Activated CD8-positive, alpha-beta T cell treated with anti-CD3 and anti-CD28 coated beads for 36 hours (primary cell): ENCODE data around the gene TNFRSF1A. TPM values are rescaled to one million over a fixed set of nuclear protein-coding genes. Genes with fewer than 3 reads are reported as not detected.

Source experiments
- ATAC-seq: fragments of 200-7000 bp; cut with Tn5 transposase; one replicate; pipeline ENCODE4 v1.10.0; 2021; ENCODE audit warnings: mild to moderate bottlenecking, moderate library complexity
- CTCF ChIA-PET: fragments of 350-600 bp; sonication (Branson Sonifier 250); formaldehyde crosslinking; loops from one replicate; lab custom pipeline; 2021; ENCODE audit warnings: antibody characterized with exemption; lab: Charles Lee
- POLR2A ChIA-PET: fragments of 350-600 bp; sonication (Branson Sonifier 250); formaldehyde crosslinking; loops from one replicate; lab custom pipeline; 2021; ENCODE audit warnings: antibody characterized with exemption; lab: Charles Lee
- DNase-seq: peaks from one replicate; pipeline ENCODE4 v3.0.0-alpha.2; 2020
- H3K27ac Mint-ChIP-seq: one replicate; pipeline ENCODE4 v1.8.0; 2021; ENCODE audit warnings: mild to moderate bottlenecking, mixed read lengths
- H3K27me3 Mint-ChIP-seq: one replicate; pipeline ENCODE4 v1.8.0; 2021; ENCODE audit warnings: mixed read lengths
- H3K36me3 Mint-ChIP-seq: one replicate; pipeline ENCODE4 v1.8.0; 2021; ENCODE audit warnings: low read depth, mixed read lengths
- H3K4me1 Mint-ChIP-seq: one replicate; pipeline ENCODE4 v1.8.0; 2021; ENCODE audit warnings: low read depth, mixed read lengths
- H3K4me3 Mint-ChIP-seq: one replicate; pipeline ENCODE4 v1.8.0; 2021; ENCODE audit warnings: mild to moderate bottlenecking, moderate library complexity, mixed read lengths
- H3K9me3 Mint-ChIP-seq: one replicate; pipeline ENCODE4 v1.8.0; 2021; ENCODE audit warnings: mixed read lengths
- CTCF ChIP-seq: fragments of 200-600 bp; IDR thresholded peaks from one replicate; pipeline ENCODE4 v1.8.0; 2022; ENCODE audit warnings: antibody characterized with exemption, mild to moderate bottlenecking
- intact Hi-C: fragments of 100-400 bp; cut with micrococcal nuclease; formaldehyde crosslinking; loops from one replicate; pipeline ENCODE4 v1.10.0; 2022
- total RNA-seq, 2 experiments: library from RNA; stranded (reverse); gene quantifications; one replicate each; pipeline ENCODE4 v1.2.3, GENCODE V29; 2021

TNFRSF1A gene
- total RNA-seq, 2 experiments from 2014 or later = 40.6 TPM

GRCh38 chr12:6281081-6281809 is 60.6 kb downstream of the TNFRSF1A start:
- intact Hi-C loops = loop anchor here (10.0 kb wide), 1 partner anchor 286 kb away; no protein-coding TSS in a partner anchor
- H3K9me3 Mint-ChIP-seq = no peaks in the 10 kb centered on the region
- no peak for TF ChIP-seq CTCF
- no peaks in the 10 kb centered on the region for H3K36me3 Mint-ChIP-seq
- DNase-seq (no peak), ATAC-seq (no peak)
- peaks cover 16% of the 10 kb centered on the region for H3K27me3 Mint-ChIP-seq
- ChIA-PET CTCF (interaction anchor here (7.6 kb wide), 1 partner anchor 84 kb away, joined by 89 read pairs; the partner anchor contains the start of gene CD9), POLR2A (no interaction called here)
- H3K4me1 Mint-ChIP-seq = peaks cover 5% of the 10 kb centered on the region
- H3K4me3 Mint-ChIP-seq = no peak overlapping the region
- H3K27ac Mint-ChIP-seq = no peak overlapping the region

GRCh38 chr12:6280672-6281071 is 61.2 kb downstream of the TNFRSF1A start:
- H3K36me3 Mint-ChIP-seq = no peaks in the 10 kb centered on the region
- peaks cover 17% of the 10 kb centered on the region for H3K27me3 Mint-ChIP-seq
- H3K27ac Mint-ChIP-seq = no peak overlapping the region
- no peaks in the 10 kb centered on the region for H3K9me3 Mint-ChIP-seq
- ATAC-seq (no peak), DNase-seq (no peak)
- H3K4me1 Mint-ChIP-seq = peaks cover 5% of the 10 kb centered on the region
- no peak for TF ChIP-seq CTCF
- intact Hi-C loops = loop anchor here (10.0 kb wide), 1 partner anchor 286 kb away; no protein-coding TSS in a partner anchor
- ChIA-PET POLR2A (no interaction called here), CTCF (interaction anchor here (1.3 to 10.0 kb wide), 3 partner anchors 79 to 243 kb away, joined by 5 to 160 read pairs (median 75); partner anchors contain the start of gene CD9)
- no peak overlapping the region for H3K4me3 Mint-ChIP-seq

DNA sequence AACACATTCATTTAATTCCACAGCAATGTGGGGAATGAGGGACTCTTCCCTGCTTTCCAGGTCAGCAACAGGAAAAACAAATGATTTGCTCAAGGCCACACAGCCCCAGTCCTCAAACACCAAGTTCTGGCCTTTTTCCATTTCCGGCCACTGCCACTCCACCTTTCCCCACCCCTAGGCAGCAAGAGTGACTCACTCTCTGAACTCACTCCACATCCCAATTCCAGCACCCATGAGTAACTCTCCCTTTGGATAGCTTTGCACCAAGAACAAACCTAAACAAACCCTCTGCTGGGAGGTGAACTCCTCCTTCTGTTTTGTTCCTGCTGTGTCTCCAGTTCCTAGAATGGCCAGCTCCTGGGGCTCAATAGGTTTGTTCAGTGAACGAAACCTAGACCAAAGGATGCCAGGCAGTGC is 61.8 kb downstream of the TNFRSF1A start:
- DNase-seq = no peak
- Mint-ChIP-seq H3K27me3 (peaks cover 17% of the 10 kb centered on the region), H3K9me3 (no peaks in the 10 kb centered on the region), H3K36me3 (no peaks in the 10 kb centered on the region), H3K4me3 (no peak overlapping the region), H3K4me1 (peaks cover 5% of the 10 kb centered on the region), H3K27ac (no peak overlapping the region)
- POLR2A ChIA-PET = no interaction called here
- CTCF ChIA-PET = interaction anchor here (1.3 to 10.0 kb wide), 8 partner anchors 35 to 292 kb away, joined by 3 to 160 read pairs (median 20); partner anchors contain the start of gene CD9
- TF ChIP-seq CTCF = no peak
- ATAC-seq = no peak
- intact Hi-C loops = loop anchor here (10.0 kb wide), 1 partner anchor 285 kb away; no protein-coding TSS in a partner anchor

- H3K36me3 Mint-ChIP-seq = no peaks in the 10 kb centered on the region
- no peaks in the 10 kb centered on the region for H3K9me3 Mint-ChIP-seq
- intact Hi-C loops = loop anchor here (10.0 kb wide), 1 partner anchor 285 kb away; no protein-coding TSS in a partner anchor
- peaks cover 5% of the 10 kb centered on the region for H3K4me1 Mint-ChIP-seq
- no peak overlapping the region for H3K4me3 Mint-ChIP-seq
- H3K27ac Mint-ChIP-seq = no peak overlapping the region
- no peak for TF ChIP-seq CTCF
- H3K27me3 Mint-ChIP-seq = peaks cover 20% of the 10 kb centered on the region
- ChIA-PET POLR2A (interaction anchor here (1.1 to 1.6 kb wide), 2 partner anchors 67 to 112 kb away, joined by 3 to 4 read pairs; no protein-coding TSS in a partner anchor), CTCF (interaction anchor here (0.7 to 10.0 kb wide), 23 partner anchors 8 to 291 kb away, joined by 3 to 160 read pairs (median 5); partner anchors contain the start of gene CD9)
- DNase-seq (no peak), ATAC-seq (no peak)
These were observed 62.2 kb downstream of the TNFRSF1A start for GRCh38 chr12:6279631-6280030.
